Measurements from ENCODE around the gene SNORC. TPM values are rescaled to one million over a fixed set of nuclear protein-coding genes. Genes with fewer than 3 reads are reported as not detected.

Gene SNORC
- total and polyA plus RNA-seq, 2 of the 13 experiments (the other 11 are each of a cell fraction or from before 2014, with no cell fraction given) = 59.1 to 86.1 TPM

GRCh38 chr2:232871835-232872736 lies 2.0 kb downstream of the SNORC start (continued):
- TF ChIP-seq ZSCAN12 (CRISPR knock-in tag; IDR thresholded peaks at IDR 0.05) (no peak), ZNF337 (CRISPR knock-in tag; IDR thresholded peaks at IDR 0.05; ENCODE audit: borderline replicate concordance, low read depth) (peak; percentile 77; the same call in 1 of the 2 replicates), CSRNP2 (CRISPR knock-in tag; conservative IDR thresholded peaks at IDR 0.05; ENCODE audit: low read depth) (no peak), TERF1 (CRISPR knock-in tag; IDR thresholded peaks at IDR 0.05) (no peak), MEIS2 (CRISPR knock-in tag; IDR thresholded peaks at IDR 0.05) (peak; percentile 33; the same call in 1 of the 2 replicates), BATF2 (CRISPR knock-in tag; IDR thresholded peaks at IDR 0.05) (no peak), NR2C2 (CRISPR knock-in tag; IDR thresholded peaks at IDR 0.05; ENCODE audit: borderline replicate concordance) (no peak; the same call in 1 of the 2 replicates), GZF1 (CRISPR knock-in tag; IDR thresholded peaks at IDR 0.05) (no peak), FOSL1 (CRISPR knock-in tag; IDR thresholded peaks at IDR 0.05; ENCODE audit: borderline replicate concordance) (no peak), PAF1 (CRISPR knock-in tag; IDR thresholded peaks at IDR 0.05) (no peak; the same call in 1 of the 2 replicates), ZNF740 (CRISPR knock-in tag; IDR thresholded peaks at IDR 0.05) (no peak), RBFOX2 (IDR thresholded peaks at IDR 0.05; ENCODE audit: low read depth, low read length) (peak; percentile 96), PLSCR1 (CRISPR knock-in tag; IDR thresholded peaks at IDR 0.05; ENCODE audit: borderline replicate concordance) (no peak), SMAD9 (CRISPR knock-in tag; IDR thresholded peaks at IDR 0.05) (peak; percentile 86; the same call in 1 of the 2 replicates), ZSCAN31 (CRISPR knock-in tag; IDR thresholded peaks at IDR 0.05; ENCODE audit: low read depth) (peak; percentile 66; the same call in 1 of the 2 replicates), ZNF781 (CRISPR knock-in tag; IDR thresholded peaks at IDR 0.05; ENCODE audit: borderline replicate concordance, not compliant biosample characterization) (no peak), UBTF (CRISPR knock-in tag; IDR thresholded peaks at IDR 0.05) (peak; percentile 95), TFDP1 (CRISPR knock-in tag; IDR thresholded peaks at IDR 0.05; ENCODE audit: borderline replicate concordance) (peak; percentile 41; the same call in 1 of the 2 replicates), ZNF3 (CRISPR knock-in tag; IDR thresholded peaks at IDR 0.05) (no peak), ZFP37 (CRISPR knock-in tag; IDR thresholded peaks at IDR 0.05; ENCODE audit: borderline replicate concordance) (no peak)
